GM12875 (cell line): ENCODE results near the gene PIK3C3.

Experiments
- H3K4me3 ChIP-seq: one replicate; pipeline ENCODE4 v1.5.1; 2011; ENCODE audit warnings: low read depth, low read length, control low read depth
- TF ChIP-seq, protein P1 (sequence below): IDR thresholded peaks from 2 replicates; pipeline ENCODE4 v1.5.1; 2011; ENCODE audit warnings: low read depth, mild to moderate bottlenecking, control low read depth, inconsistent platforms, low read length, moderate library complexity, borderline replicate concordance; ENCODE audit not compliant: insufficient read depth

The PIK3C3 gene

DNA sequence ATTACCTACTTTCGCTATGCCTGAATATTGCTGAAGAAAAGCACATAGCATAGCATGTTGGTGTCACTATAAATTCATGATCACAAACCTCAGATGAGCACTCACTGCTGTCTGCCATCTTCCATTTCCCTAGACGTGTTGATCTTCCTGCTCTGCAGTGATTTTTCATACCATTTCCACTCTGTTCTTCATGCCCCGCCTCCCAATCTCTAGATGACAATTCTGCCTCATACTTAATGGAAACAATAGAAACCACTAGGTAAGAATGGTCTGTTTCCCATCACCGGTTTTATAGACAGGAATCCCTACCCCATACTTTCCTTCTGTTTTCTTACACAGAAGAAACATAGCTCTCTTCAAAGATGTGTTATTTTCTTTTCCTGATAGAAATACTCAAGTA, 63.8 kb downstream of the PIK3C3 start:
- TF ChIP-seq, protein P1, sequence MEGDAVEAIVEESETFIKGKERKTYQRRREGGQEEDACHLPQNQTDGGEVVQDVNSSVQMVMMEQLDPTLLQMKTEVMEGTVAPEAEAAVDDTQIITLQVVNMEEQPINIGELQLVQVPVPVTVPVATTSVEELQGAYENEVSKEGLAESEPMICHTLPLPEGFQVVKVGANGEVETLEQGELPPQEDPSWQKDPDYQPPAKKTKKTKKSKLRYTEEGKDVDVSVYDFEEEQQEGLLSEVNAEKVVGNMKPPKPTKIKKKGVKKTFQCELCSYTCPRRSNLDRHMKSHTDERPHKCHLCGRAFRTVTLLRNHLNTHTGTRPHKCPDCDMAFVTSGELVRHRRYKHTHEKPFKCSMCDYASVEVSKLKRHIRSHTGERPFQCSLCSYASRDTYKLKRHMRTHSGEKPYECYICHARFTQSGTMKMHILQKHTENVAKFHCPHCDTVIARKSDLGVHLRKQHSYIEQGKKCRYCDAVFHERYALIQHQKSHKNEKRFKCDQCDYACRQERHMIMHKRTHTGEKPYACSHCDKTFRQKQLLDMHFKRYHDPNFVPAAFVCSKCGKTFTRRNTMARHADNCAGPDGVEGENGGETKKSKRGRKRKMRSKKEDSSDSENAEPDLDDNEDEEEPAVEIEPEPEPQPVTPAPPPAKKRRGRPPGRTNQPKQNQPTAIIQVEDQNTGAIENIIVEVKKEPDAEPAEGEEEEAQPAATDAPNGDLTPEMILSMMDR, result no peak
- H3K4me3 ChIP-seq, result no peak overlapping the region

DNA sequence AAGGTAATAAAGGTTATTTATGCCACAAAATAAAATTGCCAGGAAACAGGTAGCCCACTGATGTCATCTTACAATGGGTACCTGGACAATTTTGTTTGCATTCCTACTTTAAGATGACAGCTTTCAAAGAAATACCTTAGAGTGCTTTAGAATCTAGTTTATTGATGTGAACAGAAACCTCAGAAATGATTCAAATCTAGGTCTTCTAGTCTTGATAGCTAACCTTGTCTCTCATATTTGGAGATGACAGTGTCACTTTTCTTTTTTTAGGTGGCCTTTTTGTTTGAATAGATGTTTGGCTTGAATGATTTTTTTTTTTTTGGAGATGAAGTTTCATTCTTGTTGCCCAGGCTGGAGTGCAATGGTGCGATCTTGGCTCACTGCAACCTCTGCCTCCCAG, 69.1 kb downstream of the PIK3C3 start:
- TF ChIP-seq, protein P1, result no peak
- no peak overlapping the region for H3K4me3 ChIP-seq

DNA sequence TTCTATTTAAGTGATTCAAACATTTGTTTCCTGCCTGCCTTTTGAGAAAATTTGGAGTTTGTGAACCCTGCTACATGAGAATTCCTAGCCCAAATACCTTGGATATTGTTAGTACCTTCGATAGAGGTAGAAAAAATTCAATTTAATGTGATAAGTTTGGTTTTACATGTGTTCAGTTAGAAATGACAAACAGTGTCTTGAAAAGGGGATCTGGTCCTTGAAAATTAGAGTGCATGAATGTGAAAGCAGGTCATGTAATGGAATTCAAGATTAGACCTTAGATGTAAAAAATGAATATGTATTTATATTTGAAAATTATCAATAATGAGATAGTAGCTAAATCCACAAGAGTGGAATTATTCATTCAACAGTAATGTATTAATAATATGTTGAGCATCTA, 70.5 kb downstream of the PIK3C3 start:
- no peak overlapping the region for H3K4me3 ChIP-seq
- TF ChIP-seq, protein P1, result no peak

DNA sequence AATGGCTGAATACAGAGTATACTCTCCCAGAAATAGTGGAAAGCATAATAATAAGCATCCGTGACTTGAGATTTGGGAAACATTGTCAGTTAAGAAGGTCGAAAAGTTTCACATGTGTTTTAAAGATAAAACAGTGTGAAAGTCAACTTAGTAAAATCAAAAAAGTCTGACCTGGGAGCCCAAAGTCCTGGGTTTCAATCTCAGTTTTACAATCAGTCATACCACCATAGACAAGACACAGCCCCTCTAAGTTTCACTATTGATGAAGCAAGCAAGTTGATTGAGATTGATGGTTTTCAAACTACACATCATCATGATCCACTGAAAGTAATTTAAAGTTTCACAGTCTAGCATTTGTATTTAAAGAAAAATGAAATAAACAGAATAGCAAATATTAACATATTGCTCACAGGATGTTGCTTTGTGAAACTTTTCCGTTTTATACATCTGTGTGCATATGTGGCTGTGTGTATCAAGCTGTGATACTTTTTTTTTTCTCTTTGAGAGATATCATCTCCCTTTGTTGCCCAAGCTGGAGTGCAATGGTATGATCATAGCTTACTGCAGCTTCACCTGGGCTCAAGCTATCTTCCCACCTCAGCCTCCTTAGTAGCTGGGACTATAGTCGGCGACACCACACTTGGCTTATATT, 71.1 kb downstream of the PIK3C3 start:
- TF ChIP-seq, protein P1, result no peak

DNA sequence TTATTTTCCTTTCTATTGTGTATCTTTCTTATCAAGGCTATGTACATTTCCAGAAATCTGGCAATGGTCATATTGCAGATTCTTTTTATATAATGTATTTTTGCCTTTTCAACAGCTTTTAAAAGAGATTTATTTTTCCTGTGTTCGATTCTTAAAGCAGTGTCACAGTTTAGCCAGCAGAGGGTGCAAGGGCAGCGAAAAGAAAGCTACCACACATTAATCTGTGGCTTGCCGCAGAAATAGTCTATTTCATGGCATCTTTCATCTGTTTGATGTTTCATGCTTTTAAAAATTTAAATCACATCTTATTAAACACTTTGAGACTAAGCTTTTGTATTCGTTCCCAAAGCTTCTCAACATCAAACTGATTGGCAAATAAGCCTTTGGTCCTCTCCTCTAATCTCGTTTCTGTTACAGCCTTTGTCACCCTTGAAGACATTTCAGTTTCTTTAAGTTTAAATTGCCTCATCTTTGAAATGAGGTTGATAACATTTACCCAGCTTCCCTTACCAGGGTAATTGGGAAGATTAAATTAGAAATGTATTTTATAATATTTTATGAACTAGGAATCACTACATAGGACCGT, 73.3 kb downstream of the PIK3C3 start:
- TF ChIP-seq, protein P1, result peak; percentile 70
- H3K4me3 ChIP-seq, result no peak overlapping the region

More for the DNA sequence above, 71.1 kb downstream of the PIK3C3 start:
- H3K4me3 ChIP-seq, result no peak overlapping the region

DNA sequence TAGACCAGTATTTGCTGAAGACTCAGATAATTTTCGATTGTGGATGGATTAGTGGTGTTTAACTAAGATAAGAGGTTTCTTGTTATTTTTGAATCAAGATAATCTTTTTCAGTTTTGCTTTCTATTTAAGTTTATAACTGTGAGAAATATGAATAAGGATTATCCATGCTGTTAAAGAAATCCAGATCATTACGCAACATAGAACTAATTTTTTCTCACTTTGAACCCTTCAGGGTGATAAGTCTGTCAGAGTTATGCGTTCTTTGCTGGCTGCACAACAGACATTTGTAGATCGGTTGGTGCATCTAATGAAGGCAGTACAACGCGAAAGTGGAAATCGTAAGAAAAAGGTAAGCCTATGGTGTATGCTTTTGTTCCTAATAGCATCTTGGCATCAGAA, 74.1 kb downstream of the PIK3C3 start:
- TF ChIP-seq, protein P1, result no peak

DNA sequence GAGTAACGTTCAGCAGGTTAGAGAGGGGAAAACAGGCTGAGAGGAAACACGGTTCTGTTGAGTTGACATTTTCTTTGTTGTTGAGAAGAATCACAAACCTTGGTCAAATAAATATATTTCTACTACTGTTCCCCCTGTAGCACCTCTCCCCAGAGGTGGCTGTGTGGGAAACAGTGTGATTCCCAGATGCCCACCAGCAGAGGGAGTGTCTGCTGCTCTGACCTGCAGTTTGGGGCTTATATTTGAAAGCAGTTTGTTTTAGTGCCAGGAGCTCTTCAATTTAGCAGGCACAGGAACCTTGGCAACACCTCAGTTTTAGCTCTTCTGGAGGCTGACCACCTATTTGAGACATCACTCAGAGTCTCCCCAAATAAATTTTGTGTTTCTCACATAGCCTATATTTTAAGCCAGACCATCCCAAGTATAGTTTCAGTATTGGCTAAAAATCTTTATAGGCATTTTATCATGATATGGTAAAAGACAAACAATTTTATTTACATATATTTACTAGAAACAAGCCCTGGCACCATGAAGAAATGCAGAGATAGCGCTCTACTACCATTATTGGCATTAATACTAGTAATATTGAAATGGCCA, 75.7 kb downstream of the PIK3C3 start:
- TF ChIP-seq, protein P1, result peak; percentile 49; the same call in 1 of the 2 replicates
- no peak overlapping the region for H3K4me3 ChIP-seq

More for the DNA sequence above, 74.1 kb downstream of the PIK3C3 start:
- no peak overlapping the region for H3K4me3 ChIP-seq
